ENCODE measurements around the gene GPR15.

DNA sequence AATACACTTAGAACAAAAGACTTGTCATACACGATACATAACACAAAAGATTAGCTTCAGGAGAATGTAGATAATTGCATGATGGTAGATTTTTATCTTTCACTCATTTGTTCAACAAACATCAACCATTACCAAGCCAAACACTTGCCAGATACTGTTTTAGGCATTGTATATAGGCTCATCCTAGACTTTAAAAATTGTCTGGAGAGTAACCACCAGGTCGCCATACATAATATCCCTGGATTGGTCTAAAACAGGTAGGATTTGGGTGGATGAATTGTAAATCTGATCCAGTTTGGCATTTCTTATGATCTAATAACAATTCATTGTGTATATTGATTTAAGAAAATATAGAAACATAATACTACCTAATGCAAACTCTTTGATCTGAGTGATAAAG lies 22.8 kb downstream of the GPR15 start:
- TF ChIP-seq, protein P1, sequence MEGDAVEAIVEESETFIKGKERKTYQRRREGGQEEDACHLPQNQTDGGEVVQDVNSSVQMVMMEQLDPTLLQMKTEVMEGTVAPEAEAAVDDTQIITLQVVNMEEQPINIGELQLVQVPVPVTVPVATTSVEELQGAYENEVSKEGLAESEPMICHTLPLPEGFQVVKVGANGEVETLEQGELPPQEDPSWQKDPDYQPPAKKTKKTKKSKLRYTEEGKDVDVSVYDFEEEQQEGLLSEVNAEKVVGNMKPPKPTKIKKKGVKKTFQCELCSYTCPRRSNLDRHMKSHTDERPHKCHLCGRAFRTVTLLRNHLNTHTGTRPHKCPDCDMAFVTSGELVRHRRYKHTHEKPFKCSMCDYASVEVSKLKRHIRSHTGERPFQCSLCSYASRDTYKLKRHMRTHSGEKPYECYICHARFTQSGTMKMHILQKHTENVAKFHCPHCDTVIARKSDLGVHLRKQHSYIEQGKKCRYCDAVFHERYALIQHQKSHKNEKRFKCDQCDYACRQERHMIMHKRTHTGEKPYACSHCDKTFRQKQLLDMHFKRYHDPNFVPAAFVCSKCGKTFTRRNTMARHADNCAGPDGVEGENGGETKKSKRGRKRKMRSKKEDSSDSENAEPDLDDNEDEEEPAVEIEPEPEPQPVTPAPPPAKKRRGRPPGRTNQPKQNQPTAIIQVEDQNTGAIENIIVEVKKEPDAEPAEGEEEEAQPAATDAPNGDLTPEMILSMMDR (IDR thresholded peaks at IDR 0.05): no peak
- no peak for TF ChIP-seq POLR2A (IDR thresholded peaks at IDR 0.05)
